Upper lobe of left lung (tissue), 6 donors: ENCODE data around the gene TPBGL. TPM values are rescaled to one million over a fixed set of nuclear protein-coding genes. Genes with fewer than 3 reads are reported as not detected.

Source experiments
- ATAC-seq, 2 donors: fragments of 200-7000 bp; cut with Tn5 transposase; one replicate each; pipeline ENCODE4 v1.9.1; 2022; ENCODE audit warnings: mild to moderate bottlenecking in 2 of 2, moderate library complexity in 2 of 2; ENCODE audit not compliant: low FRiP score in 2 of 2
- DNase-seq, 2 donors: peaks; one replicate each; pipeline ENCODE4 v3.0.0-alpha.2; 2019 to 2020
- H3K27ac ChIP-seq, 4 donors: fragments of 200-600 bp; sonication (generic); one replicate each; pipeline ENCODE4 v1.5.1; 2016 to 2019
- H3K27me3 ChIP-seq, 4 donors: fragments of 200-600 bp; sonication (generic); one replicate each; pipeline ENCODE4 v1.5.1; 2017 to 2019
- H3K36me3 ChIP-seq, 4 donors: fragments of 200-600 bp; sonication (generic); one replicate each; pipeline ENCODE4 v1.5.1; 2016 to 2019
- H3K4me1 ChIP-seq, 4 donors: fragments of 200-600 bp; sonication (generic); one replicate each; pipeline ENCODE4 v1.5.1; 2018 to 2019
- H3K4me3 ChIP-seq, 4 donors: fragments of 200-600 bp; sonication (generic); one replicate each; pipeline ENCODE4 v1.5.1; 2017 to 2019; ENCODE audit warnings: mild to moderate bottlenecking in 2 of 4, moderate library complexity in 1 of 4
- H3K9me3 ChIP-seq, 4 donors: fragments of 200-600 bp; sonication (generic); one replicate each; pipeline ENCODE4 v1.5.1; 2018 to 2019
- EP300 ChIP-seq, 4 donors: sonication (generic); formaldehyde crosslinking; IDR thresholded peaks; one replicate each; pipeline ENCODE4 v1.5.1; 2017; ENCODE audit warnings: antibody characterized with exemption in 4 of 4, control low read depth in 2 of 4
- POLR2A ChIP-seq, 4 donors: fragments of 450-650 bp; IDR thresholded peaks; one replicate each; pipeline ENCODE4 v1.5.1; 2016 to 2017; ENCODE audit warnings: antibody characterized with exemption in 4 of 4, mild to moderate bottlenecking in 2 of 4
- POLR2AphosphoS5 ChIP-seq, 2 donors: sonication (generic); formaldehyde crosslinking; IDR thresholded peaks; one replicate each; pipeline ENCODE4 v1.5.1; 2017; ENCODE audit warnings: antibody characterized with exemption in 2 of 2
- WGBS, 2 donors: methylation state at CpG; one replicate each; pipeline ENCODE4 v1.1.5; 2017 to 2018; 5-methylcytosine and 5-hydroxymethylcytosine counted together
- total RNA-seq, 6 donors: library from RNA; depleted of rRNA in 4 of 6; stranded (reverse); fragments of >200 nt in 4 of 6; gene quantifications; one replicate each; pipeline versions ENCODE4 v1.1.0 to v1.2.1, GENCODE V29; 2016 to 2021
- TF ChIP-seq, protein P1 (sequence below), 6 experiments: fragments of 450-650 bp in 4 of 6; fragments of 200-600 bp in 2 of 6; sonication (generic) in 2 of 6; IDR thresholded peaks; one replicate each; pipeline ENCODE4 v1.5.1; 2016 to 2019; ENCODE audit warnings: antibody characterized with exemption in 6 of 6
- donor health status: DM: no; HTN: no; CAD: no; lungs with moderate emphysema.
- donor health status: DM: no; HTN: yes; CAD: no; lungs with severe emphysema.

Gene TPBGL
- total RNA-seq, 6 donors from 2014 or later, result 0.22 to 0.94 (median 0.70) TPM; not detected in 2

DNA sequence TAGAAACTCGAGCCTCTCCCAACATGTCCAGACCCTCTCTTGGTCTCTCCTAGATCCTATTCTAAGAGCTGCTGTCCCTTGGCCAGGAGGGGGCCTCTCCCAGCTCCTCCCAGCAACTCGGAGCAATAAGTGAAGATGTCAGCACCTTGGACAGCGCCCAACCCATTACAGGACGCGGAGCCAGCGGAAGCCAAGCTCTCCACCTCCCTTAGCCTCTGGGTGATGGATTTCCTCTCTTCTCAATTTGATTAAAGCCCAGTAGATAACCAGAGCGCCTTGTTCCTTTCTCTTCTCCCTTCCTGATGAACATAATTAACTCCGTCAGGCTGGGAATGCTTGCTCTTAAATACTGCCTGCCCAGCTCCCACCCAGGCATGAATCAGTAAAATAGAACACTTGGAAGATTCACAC, 26.2 kb upstream of the TPBGL start:
- peak; percentile 80 to 82 for ATAC-seq
- no peaks in the 10 kb centered on the region for H3K27me3 ChIP-seq
- peaks cover 0 to 1% (median 0%) of the 10 kb centered on the region in 4 donors for H3K4me1 ChIP-seq
- H3K4me3 ChIP-seq, result no peak overlapping the region
- no peaks in the 10 kb centered on the region for H3K36me3 ChIP-seq
- no peaks in the 10 kb centered on the region for H3K9me3 ChIP-seq
- TF ChIP-seq EP300 (IDR thresholded peaks at IDR 0.05), result no peak
- TF ChIP-seq, protein P1, sequence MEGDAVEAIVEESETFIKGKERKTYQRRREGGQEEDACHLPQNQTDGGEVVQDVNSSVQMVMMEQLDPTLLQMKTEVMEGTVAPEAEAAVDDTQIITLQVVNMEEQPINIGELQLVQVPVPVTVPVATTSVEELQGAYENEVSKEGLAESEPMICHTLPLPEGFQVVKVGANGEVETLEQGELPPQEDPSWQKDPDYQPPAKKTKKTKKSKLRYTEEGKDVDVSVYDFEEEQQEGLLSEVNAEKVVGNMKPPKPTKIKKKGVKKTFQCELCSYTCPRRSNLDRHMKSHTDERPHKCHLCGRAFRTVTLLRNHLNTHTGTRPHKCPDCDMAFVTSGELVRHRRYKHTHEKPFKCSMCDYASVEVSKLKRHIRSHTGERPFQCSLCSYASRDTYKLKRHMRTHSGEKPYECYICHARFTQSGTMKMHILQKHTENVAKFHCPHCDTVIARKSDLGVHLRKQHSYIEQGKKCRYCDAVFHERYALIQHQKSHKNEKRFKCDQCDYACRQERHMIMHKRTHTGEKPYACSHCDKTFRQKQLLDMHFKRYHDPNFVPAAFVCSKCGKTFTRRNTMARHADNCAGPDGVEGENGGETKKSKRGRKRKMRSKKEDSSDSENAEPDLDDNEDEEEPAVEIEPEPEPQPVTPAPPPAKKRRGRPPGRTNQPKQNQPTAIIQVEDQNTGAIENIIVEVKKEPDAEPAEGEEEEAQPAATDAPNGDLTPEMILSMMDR (IDR thresholded peaks at IDR 0.05), result peak in 2 of 6 experiments; percentile 15 to 20
- no peak overlapping the region for H3K27ac ChIP-seq
- 4 to 5% methylated on average over 8 of the region's 8 CpGs for WGBS, 2 donors
- DNase-seq, result peak in 1 of 2 donors; percentile 36

DNA sequence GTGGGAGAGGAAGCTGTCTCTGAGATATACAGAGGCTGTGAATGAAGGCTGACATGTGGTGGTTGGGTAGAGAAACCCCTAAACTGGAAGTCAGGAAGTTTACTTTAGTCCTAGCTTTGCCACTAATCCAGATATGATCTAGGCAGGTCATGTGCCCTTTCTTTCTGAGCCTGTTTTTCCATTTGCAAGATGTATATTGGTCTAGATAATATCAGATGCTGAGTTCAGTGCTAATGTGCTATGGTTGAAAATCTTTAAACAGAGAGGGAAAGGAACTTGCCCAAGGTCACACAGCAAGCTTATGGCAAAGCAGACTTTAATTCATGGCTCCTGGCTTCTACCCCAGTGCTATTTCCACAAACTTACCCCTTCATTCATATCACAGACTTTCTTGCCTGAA, 25.7 kb upstream of the TPBGL start:
- Histone ChIP-seq H3K36me3 (no peaks in the 10 kb centered on the region), H3K27me3 (no peaks in the 10 kb centered on the region), H3K4me1 (no peaks in the 10 kb centered on the region), H3K27ac (no peak overlapping the region), H3K4me3 (no peak overlapping the region), H3K9me3 (no peaks in the 10 kb centered on the region)
- ATAC-seq (no peak), DNase-seq (no peak)
- TF ChIP-seq EP300 (IDR thresholded peaks at IDR 0.05), result no peak
- TF ChIP-seq POLR2A (IDR thresholded peaks at IDR 0.05), result no peak
- TF ChIP-seq, protein P1 (IDR thresholded peaks at IDR 0.05), result no peak
- no peak for TF ChIP-seq POLR2AphosphoS5 (IDR thresholded peaks at IDR 0.05)

DNA sequence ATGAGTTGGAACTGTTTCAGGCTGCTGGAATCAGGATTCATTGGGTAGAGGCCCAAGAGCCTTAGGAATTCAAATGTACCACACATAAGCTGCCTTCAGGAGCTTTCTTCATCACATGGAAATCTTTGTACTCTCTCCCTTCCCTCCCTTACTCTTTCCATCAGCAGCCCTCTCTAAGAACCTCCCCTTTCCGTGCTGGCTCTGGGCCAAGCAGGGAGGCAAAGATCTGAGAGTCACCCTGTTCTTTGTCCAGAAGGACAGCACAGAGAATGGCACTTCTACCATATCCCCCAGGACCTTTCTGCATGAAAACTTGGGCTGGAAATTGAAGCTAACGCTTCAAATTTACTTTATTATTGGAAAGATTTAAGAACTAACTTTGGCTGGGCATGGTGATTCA, 20.7 kb upstream of the TPBGL start:
- WGBS, 2 donors, result 46 to 58% methylated on average over 2 of the region's 2 CpGs
- DNase-seq (no peak), ATAC-seq (no peak)
- H3K27ac ChIP-seq, result no peak overlapping the region
- no peaks in the 10 kb centered on the region for H3K4me1 ChIP-seq
- no peak for TF ChIP-seq EP300 (IDR thresholded peaks at IDR 0.05)
- no peak for TF ChIP-seq POLR2AphosphoS5 (IDR thresholded peaks at IDR 0.05)
- TF ChIP-seq, protein P1 (IDR thresholded peaks at IDR 0.05), result no peak
- no peak for TF ChIP-seq POLR2A (IDR thresholded peaks at IDR 0.05)
- H3K36me3 ChIP-seq, result no peaks in the 10 kb centered on the region
- H3K9me3 ChIP-seq, result no peaks in the 10 kb centered on the region
- H3K4me3 ChIP-seq, result no peak overlapping the region
- no peaks in the 10 kb centered on the region for H3K27me3 ChIP-seq

DNA sequence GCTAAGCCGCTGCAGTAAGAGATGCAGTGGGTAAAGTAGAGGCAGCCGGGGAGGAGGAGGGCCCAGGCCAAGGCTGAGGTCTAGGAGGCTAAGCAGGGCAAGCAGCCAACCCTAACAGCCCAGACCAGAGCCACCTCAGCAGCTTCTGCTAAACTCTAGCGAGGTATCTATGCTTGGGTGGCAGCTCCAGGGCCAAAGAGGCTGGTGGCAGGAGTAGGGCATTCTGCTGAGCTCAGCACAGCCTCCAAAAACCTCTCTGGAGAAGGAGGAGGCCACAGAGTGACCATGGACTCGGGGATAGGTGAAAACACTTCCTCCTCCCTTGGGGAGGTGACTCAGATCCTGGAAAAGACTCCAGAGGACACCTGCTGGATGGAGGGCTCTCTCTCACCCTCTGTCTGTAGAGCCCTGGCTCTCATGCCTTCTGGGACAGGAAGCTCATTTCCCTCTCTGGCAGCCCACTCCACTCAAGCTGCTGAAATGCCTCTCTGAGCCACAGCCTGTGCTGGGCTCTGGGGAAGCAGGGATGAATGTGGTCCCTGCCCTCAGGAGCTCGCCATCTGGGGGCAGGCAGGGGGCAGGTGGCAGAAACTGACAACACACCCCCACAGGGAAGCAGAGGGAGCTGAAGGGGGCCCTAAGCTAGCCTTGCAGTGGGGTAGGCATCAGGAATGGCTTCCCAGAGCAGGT, 16.5 kb upstream of the TPBGL start:
- WGBS, 2 donors, result 71 to 100% methylated on average over 3 to 5 of the region's 5 CpGs
- TF ChIP-seq POLR2A (IDR thresholded peaks at IDR 0.05), result no peak
- TF ChIP-seq POLR2AphosphoS5 (IDR thresholded peaks at IDR 0.05), result no peak
- no peak for TF ChIP-seq EP300 (IDR thresholded peaks at IDR 0.05)
- TF ChIP-seq, protein P1 (IDR thresholded peaks at IDR 0.05), result no peak
- H3K9me3 ChIP-seq, result no peaks in the 10 kb centered on the region
- H3K4me3 ChIP-seq, result no peak overlapping the region
- H3K4me1 ChIP-seq, result no peaks in the 10 kb centered on the region
- no peaks in the 10 kb centered on the region for H3K36me3 ChIP-seq
- ATAC-seq, result peak in 1 of 2 donors; percentile 17
- H3K27me3 ChIP-seq, result no peaks in the 10 kb centered on the region
- no peak for DNase-seq
- H3K27ac ChIP-seq, result no peak overlapping the region

DNA sequence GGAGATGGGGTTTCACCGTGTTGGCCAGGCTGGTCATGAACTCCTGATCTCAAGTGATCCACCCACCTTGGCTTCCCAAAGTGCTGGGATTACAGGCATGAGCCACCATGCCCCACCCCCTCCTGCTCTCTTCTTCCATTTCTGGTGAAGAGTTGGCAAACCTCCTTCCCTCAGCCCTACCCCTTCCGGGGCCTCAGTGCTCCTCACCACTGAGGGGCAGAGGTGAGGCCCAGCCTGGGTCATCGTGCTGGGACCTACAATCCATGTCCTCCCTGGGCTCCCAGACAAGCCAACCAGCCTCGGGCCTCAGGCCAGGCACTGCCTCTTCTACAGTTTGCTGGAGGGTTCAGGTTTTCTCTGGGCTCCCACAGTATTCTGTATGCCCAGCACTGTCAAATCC, 14.8 kb upstream of the TPBGL start:
- Histone ChIP-seq H3K9me3 (no peaks in the 10 kb centered on the region), H3K4me1 (no peaks in the 10 kb centered on the region), H3K27me3 (no peaks in the 10 kb centered on the region), H3K4me3 (no peak overlapping the region), H3K27ac (no peak overlapping the region), H3K36me3 (no peaks in the 10 kb centered on the region)
- DNase-seq, result no peak
- no peak for ATAC-seq
- TF ChIP-seq POLR2AphosphoS5 (IDR thresholded peaks at IDR 0.05), result no peak
- no peak for TF ChIP-seq POLR2A (IDR thresholded peaks at IDR 0.05)
- TF ChIP-seq, protein P1 (IDR thresholded peaks at IDR 0.05), result no peak
- TF ChIP-seq EP300 (IDR thresholded peaks at IDR 0.05), result no peak
- WGBS, 2 donors, result 62 to 76% methylated on average over 4 of the region's 4 CpGs
